DND-41 (cell line): ENCODE data around the gene IGF2BP2.
"Not testable (repeated sequence)": the region's sequence is repeated elsewhere in the genome, so short reads cannot be mapped to it uniquely, and the experiment has no call there.

Experiments used
- ATAC-seq: fragments of 200-7000 bp; cut with Tn5 transposase; 3 replicates; pipeline ENCODE4 v1.9.1; 2021; ENCODE audit warnings: low read depth; ENCODE audit not compliant: insufficient read depth
- DNase-seq: peaks from one replicate; pipeline ENCODE4 v3.0.0-alpha.2; 2020
- H2AFZ ChIP-seq: 2 replicates; pipeline ENCODE4 v1.6.0; 2012; ENCODE audit warnings: low read depth, low read length
- H3K27ac ChIP-seq: 2 replicates; pipeline ENCODE4 v1.5.1; 2012; ENCODE audit warnings: low read length, inconsistent platforms
- H3K27me3 ChIP-seq: fragments of 200-600 bp; sonication (generic); 2 replicates; pipeline ENCODE4 v1.6.0; 2012; ENCODE audit warnings: low read length, mild to moderate bottlenecking, inconsistent platforms; ENCODE audit not compliant: insufficient read depth, poor library complexity
- H3K36me3 ChIP-seq: 2 replicates; pipeline ENCODE4 v1.5.1; 2012; ENCODE audit warnings: low read length, inconsistent platforms; ENCODE audit not compliant: insufficient read depth
- H3K4me1 ChIP-seq: 2 replicates; pipeline ENCODE4 v1.5.1; 2012; ENCODE audit warnings: mild to moderate bottlenecking, low read length; ENCODE audit not compliant: insufficient read depth
- H3K4me2 ChIP-seq: 2 replicates; pipeline ENCODE4 v1.6.0; 2012; ENCODE audit warnings: mild to moderate bottlenecking, moderate library complexity, low read length, inconsistent platforms; ENCODE audit not compliant: insufficient read depth
- H3K4me3 ChIP-seq, 2 experiments: fragments of 200-600 bp in 1 of 2; shearing (Covaris generic) in 1 of 2; 2 replicates each; pipeline ENCODE4 v1.5.1; 2012 to 2016; ENCODE audit warnings: inconsistent platforms in 2 of 2, low read length in 2 of 2, mild to moderate bottlenecking in 2 of 2, low read depth in 1 of 2, moderate library complexity in 1 of 2
- H3K79me2 ChIP-seq: 2 replicates; pipeline ENCODE4 v1.6.0; 2012; ENCODE audit warnings: low read length, inconsistent platforms; ENCODE audit not compliant: insufficient read depth
- H3K9ac ChIP-seq: 2 replicates; pipeline ENCODE4 v1.6.0; 2012; ENCODE audit warnings: low read depth, mild to moderate bottlenecking, inconsistent platforms, low read length, moderate library complexity
- H3K9me3 ChIP-seq: 2 replicates; pipeline ENCODE4 v1.5.1; 2012; ENCODE audit warnings: low read length, moderate library complexity, mild to moderate bottlenecking, inconsistent platforms; ENCODE audit not compliant: insufficient read depth, severe bottlenecking
- H4K20me1 ChIP-seq: 2 replicates; pipeline ENCODE4 v1.6.0; 2012; ENCODE audit warnings: low read length; ENCODE audit not compliant: insufficient read depth
- CTCF ChIP-seq: IDR thresholded peaks from 2 replicates; pipeline ENCODE4 v1.5.1; 2012; ENCODE audit warnings: borderline replicate concordance, low read length, moderate library complexity, mild to moderate bottlenecking; ENCODE audit not compliant: poor library complexity, severe bottlenecking; ENCODE audit errors: extremely low read depth
- EZH2 ChIP-seq: IDR thresholded peaks from 3 replicates; pipeline ENCODE4 v1.6.1; 2012; ENCODE audit warnings: borderline replicate concordance, low read depth, mild to moderate bottlenecking, moderate library complexity, low read length, inconsistent platforms; ENCODE audit not compliant: severe bottlenecking

Gene IGF2BP2

DNA sequence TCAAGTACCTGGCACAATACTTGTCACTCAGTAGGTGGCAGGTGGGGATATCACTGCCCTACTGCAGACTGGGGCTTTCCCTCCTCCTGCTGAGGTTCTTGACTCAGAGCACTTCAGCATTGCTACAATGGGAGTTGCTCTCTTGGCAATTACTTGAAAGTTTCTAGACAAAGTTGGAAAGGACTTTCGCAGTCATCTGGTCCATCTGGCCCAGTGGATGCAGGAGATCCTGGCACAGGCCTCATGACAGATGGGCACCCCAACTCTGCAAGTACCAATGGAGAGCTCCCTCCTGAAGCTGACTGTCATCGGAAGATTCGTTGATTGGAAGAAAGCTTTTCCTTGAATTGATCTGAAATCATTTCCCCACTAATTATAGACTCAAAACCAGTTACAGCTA lies 19.2 kb upstream of the IGF2BP2 start:
- no peak for ATAC-seq
- H3K4me2 ChIP-seq = no peak overlapping the region
- no peaks in the 10 kb centered on the region for H3K4me1 ChIP-seq

GRCh38 chr3:185843635-185844034 lies 18.8 kb upstream of the IGF2BP2 start:
- no peaks in the 10 kb centered on the region for H3K27me3 ChIP-seq
- H3K9ac ChIP-seq = no peak overlapping the region
- TF ChIP-seq CTCF = no peak
- TF ChIP-seq EZH2 = no peak
- no peaks in the 10 kb centered on the region for H3K9me3 ChIP-seq
- no peak overlapping the region for H2AFZ ChIP-seq
- H3K36me3 ChIP-seq = no peaks in the 10 kb centered on the region
- H4K20me1 ChIP-seq = no peaks in the 10 kb centered on the region
- H3K4me2 ChIP-seq = no peak overlapping the region
- DNase-seq (no peak), ATAC-seq (no peak)
- H3K27ac ChIP-seq = no peak overlapping the region
- no peaks in the 10 kb centered on the region for H3K4me1 ChIP-seq
- H3K79me2 ChIP-seq = no peaks in the 10 kb centered on the region
- no peak overlapping the region for H3K4me3 ChIP-seq

More for the DNA sequence above, 19.2 kb upstream of the IGF2BP2 start:
- no peaks in the 10 kb centered on the region for H4K20me1 ChIP-seq
- DNase-seq = no peak
- no peak overlapping the region for H3K4me3 ChIP-seq
- H3K9me3 ChIP-seq = no peaks in the 10 kb centered on the region
- no peaks in the 10 kb centered on the region for H3K36me3 ChIP-seq
- H3K79me2 ChIP-seq = no peaks in the 10 kb centered on the region
- H3K9ac ChIP-seq = no peak overlapping the region
- H3K27me3 ChIP-seq = no peaks in the 10 kb centered on the region
- H3K27ac ChIP-seq = no peak overlapping the region
- TF ChIP-seq CTCF = no peak
- TF ChIP-seq EZH2 = no peak
- H2AFZ ChIP-seq = no peak overlapping the region

DNA sequence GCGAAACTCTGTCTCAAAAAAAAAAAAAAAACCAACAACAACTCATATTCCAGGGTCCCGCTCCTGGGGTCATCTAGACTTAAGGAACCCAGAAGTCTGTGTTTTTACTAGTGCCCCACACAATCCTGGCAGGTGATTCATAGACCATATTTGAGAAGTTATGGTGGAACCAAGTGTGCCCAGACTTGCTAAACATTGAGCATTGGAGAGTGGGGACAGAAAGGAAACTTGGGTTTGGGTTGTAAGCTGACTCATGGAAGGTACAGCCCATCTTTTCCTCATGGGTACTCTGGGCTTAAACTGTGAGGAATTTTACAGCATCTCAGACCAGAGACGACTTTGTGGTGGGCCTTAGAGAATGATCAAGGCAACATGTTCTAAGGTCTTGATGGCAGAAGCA lies 18.3 kb upstream of the IGF2BP2 start:
- H2AFZ ChIP-seq = no peak overlapping the region
- no peaks in the 10 kb centered on the region for H3K27me3 ChIP-seq
- H3K36me3 ChIP-seq = no peaks in the 10 kb centered on the region
- no peak overlapping the region for H3K4me2 ChIP-seq
- H3K79me2 ChIP-seq = no peaks in the 10 kb centered on the region
- no peak overlapping the region for H3K27ac ChIP-seq
- no peak overlapping the region for H3K9ac ChIP-seq
- ATAC-seq (no peak), DNase-seq (no peak)
- no peak overlapping the region for H3K4me3 ChIP-seq
- H3K9me3 ChIP-seq = no peaks in the 10 kb centered on the region
- no peaks in the 10 kb centered on the region for H4K20me1 ChIP-seq
- TF ChIP-seq EZH2 (no peak), CTCF (no peak)
- H3K4me1 ChIP-seq = no peaks in the 10 kb centered on the region

DNA sequence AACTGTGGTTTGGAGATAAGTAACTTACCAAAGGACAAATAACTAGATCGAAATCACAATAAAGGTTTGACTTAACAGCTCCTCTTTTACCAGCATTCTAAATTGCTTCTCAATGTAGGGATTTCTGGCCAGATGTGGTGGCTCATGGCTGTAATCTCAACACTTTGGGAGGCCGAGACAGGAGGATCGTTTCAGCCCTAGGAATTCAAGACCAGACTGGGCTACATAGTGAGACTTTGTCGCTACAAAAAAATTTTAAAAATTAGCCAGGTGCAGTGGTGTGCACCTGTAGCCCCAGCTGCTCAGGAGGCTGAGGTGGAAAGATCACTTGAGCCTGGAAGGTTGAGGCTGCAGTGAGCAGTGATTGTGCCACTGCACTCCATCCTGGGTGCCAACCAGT lies 17.4 kb upstream of the IGF2BP2 start:
- no peak overlapping the region for H2AFZ ChIP-seq
- H3K79me2 ChIP-seq = no peaks in the 10 kb centered on the region
- no peak overlapping the region for H3K4me3 ChIP-seq
- no peaks in the 10 kb centered on the region for H3K4me1 ChIP-seq
- no peak for TF ChIP-seq CTCF
- no peak for TF ChIP-seq EZH2
- no peaks in the 10 kb centered on the region for H4K20me1 ChIP-seq
- H3K36me3 ChIP-seq = no peaks in the 10 kb centered on the region
- no peaks in the 10 kb centered on the region for H3K9me3 ChIP-seq
- DNase-seq (no peak), ATAC-seq (no peak)
- H3K4me2 ChIP-seq = no peak overlapping the region
- no peaks in the 10 kb centered on the region for H3K27me3 ChIP-seq
- no peak overlapping the region for H3K27ac ChIP-seq
- H3K9ac ChIP-seq = no peak overlapping the region

- not testable (repeated sequence) for H3K4me2 ChIP-seq, H3K4me1 ChIP-seq, DNase-seq, H3K9ac ChIP-seq, H3K27ac ChIP-seq, H2AFZ ChIP-seq, H3K79me2 ChIP-seq, H4K20me1 ChIP-seq, H3K36me3 ChIP-seq, H3K4me3 ChIP-seq, ATAC-seq, H3K27me3 ChIP-seq, H3K9me3 ChIP-seq
Measured at GRCh38 chr3:185838417-185838989, 13.7 kb upstream of the IGF2BP2 start.
